ENCODE measurements around the gene ZNF107. TPM values are rescaled to one million over a fixed set of nuclear protein-coding genes. Genes with fewer than 3 reads are reported as not detected.
A peak's percentile ranks its signal among the peaks of the same experiment; 100 is the strongest.

Gene ZNF107
- total and polyA plus RNA-seq, 2 of the 13 experiments (the other 11 are each of a cell fraction or from before 2014, with no cell fraction given): 2.5 to 5.4 TPM

GRCh38 chr7:64665980-64666662 is at the start of gene ZNF107 (continued):
- no peak for TF ChIP-seq BRF2 (CRISPR knock-in tag; IDR thresholded peaks at IDR 0.05)
- no peak for TF ChIP-seq NFATC3 (CRISPR knock-in tag; IDR thresholded peaks at IDR 0.05)
- no peak for TF ChIP-seq HNF1A (IDR thresholded peaks at IDR 0.05; ENCODE audit: low read depth)
- no peak for TF ChIP-seq HNF1A (CRISPR knock-in tag; IDR thresholded peaks at IDR 0.05; ENCODE audit: borderline replicate concordance)
- no peak for TF ChIP-seq SETDB1 (CRISPR knock-in tag; IDR thresholded peaks at IDR 0.05; ENCODE audit: borderline replicate concordance)
- TF ChIP-seq SRF (IDR thresholded peaks at IDR 0.05; ENCODE audit: low read depth, low read length): no peak
- no peak for TF ChIP-seq HHEX (CRISPR knock-in tag; IDR thresholded peaks at IDR 0.05)
- TF ChIP-seq ZNF30 (CRISPR knock-in tag; IDR thresholded peaks at IDR 0.05): no peak
- peak; percentile 76; the same call in 1 of the 2 replicates for TF ChIP-seq KAT7 (CRISPR knock-in tag; IDR thresholded peaks at IDR 0.05; ENCODE audit: borderline replicate concordance)
- no peak for TF ChIP-seq JUN (CRISPR knock-in tag; IDR thresholded peaks at IDR 0.05)
- no peak for TF ChIP-seq ATF4 (CRISPR knock-in tag; IDR thresholded peaks at IDR 0.05)
- no peak for TF ChIP-seq ZSCAN20 (CRISPR knock-in tag; IDR thresholded peaks at IDR 0.05; ENCODE audit: borderline replicate concordance)
- no peak for TF ChIP-seq ZBTB39 (CRISPR knock-in tag; IDR thresholded peaks at IDR 0.05)
- TF ChIP-seq ZBTB3 (CRISPR knock-in tag; IDR thresholded peaks at IDR 0.05; ENCODE audit: borderline replicate concordance, low read depth): no peak
- TF ChIP-seq KLF13 (CRISPR knock-in tag; IDR thresholded peaks at IDR 0.05): no peak
- TF ChIP-seq PHF8 (CRISPR knock-in tag; IDR thresholded peaks at IDR 0.05): peak; percentile 81
- no peak for TF ChIP-seq EP300 (IDR thresholded peaks at IDR 0.05; ENCODE audit: low read depth in 2 of 2, low read length in 2 of 2)
- no peak for TF ChIP-seq EP300 (CRISPR knock-in tag; IDR thresholded peaks at IDR 0.05; ENCODE audit: borderline replicate concordance)
- no peak for TF ChIP-seq JDP2 (CRISPR knock-in tag; IDR thresholded peaks at IDR 0.05; ENCODE audit: borderline replicate concordance)
- no peak for TF ChIP-seq ZNF800 (CRISPR knock-in tag; IDR thresholded peaks at IDR 0.05)
